ENCODE results near the gene LIMA1.
"Not testable (repeated sequence)": the region's sequence is repeated elsewhere in the genome, so short reads cannot be mapped to it uniquely, and the experiment has no call there.

Gene LIMA1

DNA sequence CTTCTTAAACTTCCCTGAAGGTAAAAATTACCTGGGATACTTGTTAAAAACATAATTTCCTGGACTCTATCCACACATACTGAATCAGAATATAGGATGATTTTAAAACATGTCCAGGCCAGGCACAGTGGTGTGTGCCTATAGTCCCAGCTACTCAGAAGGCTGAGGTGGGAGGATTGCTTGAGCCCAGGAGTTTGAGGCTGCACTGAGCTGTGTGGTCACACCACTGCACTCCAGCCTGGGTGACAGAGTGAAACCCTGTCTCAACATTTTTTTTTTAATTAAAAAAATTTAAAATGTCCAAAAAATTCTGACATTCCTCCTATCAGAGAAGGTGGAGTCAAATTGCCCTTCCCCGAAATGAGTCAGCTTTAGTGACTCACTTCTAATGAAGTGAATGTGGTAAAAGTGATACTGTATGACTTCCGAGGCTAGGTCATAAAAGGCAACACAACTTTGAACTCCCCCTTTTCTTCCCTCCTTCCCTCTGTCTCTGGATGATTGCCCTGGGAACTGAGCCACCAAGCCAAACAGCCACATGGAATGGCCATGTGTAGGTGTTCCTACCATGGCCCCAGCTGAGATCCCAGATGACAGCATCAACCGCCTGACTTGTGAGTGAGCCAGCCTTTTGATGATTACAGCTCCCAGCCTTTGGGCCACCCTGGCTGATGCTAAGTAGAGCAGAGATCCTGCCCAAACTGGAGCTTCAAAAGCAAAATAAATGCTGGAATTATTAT lies 36.3 kb downstream of the LIMA1 start:
- peak; percentile 21 for DNase-seq

GRCh38 chr12:50246197-50246865 lies 37.0 kb downstream of the LIMA1 start:
- no peak for DNase-seq

- DNase-seq, result no peak
Observed at GRCh38 chr12:50243507-50243906, 39.8 kb downstream of the LIMA1 start.

- DNase-seq, result no peak
Observed at GRCh38 chr12:50242751-50243191, 40.5 kb downstream of the LIMA1 start.

- DNase-seq, result no peak
Observed at GRCh38 chr12:50241178-50241577, 42.1 kb downstream of the LIMA1 start.

DNA sequence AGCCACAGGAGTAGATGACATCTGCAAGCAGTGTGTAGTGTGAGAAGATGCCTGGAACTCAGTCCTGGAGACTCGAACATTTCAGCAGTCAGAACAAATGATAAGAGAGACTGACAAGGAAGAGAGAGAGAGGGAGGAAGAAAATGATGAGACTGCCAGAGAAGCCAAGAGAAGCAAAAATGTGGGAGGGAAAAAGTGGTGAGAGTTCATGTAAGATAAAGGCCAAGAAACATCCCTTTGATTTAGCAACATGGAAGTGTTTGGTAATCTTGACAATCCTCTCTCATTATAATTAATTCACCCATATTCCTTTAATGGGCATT lies 42.6 kb downstream of the LIMA1 start:
- DNase-seq, result no peak

GRCh38 chr12:50240096-50240791 lies 43.1 kb downstream of the LIMA1 start:
- no peak for DNase-seq

DNA sequence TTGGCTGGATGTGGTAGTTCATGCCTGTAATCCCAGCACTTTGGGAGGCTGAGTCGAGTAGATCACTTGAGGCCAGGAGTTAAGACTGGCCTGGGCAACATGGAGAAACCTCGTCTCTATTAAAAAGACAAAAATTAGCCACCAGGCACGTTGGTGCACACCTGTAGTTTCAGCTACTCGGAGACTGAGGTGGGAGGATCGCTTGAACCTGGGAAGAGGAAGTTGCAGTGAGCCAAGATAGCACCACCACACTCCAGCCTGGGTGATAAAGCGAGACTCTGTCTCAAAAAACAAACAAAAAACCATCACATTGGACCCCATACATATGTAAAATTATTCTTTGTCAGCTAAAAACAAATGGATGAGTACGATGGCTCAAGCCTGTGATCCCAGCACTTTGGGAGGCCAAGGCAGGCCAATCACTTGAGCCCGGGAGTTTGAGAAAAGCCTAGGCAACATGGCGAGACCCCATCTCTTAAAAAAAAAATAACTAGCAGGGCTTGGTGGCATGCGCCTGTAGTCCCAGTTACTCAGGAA lies 43.9 kb downstream of the LIMA1 start:
- DNase-seq, result no peak

DNA sequence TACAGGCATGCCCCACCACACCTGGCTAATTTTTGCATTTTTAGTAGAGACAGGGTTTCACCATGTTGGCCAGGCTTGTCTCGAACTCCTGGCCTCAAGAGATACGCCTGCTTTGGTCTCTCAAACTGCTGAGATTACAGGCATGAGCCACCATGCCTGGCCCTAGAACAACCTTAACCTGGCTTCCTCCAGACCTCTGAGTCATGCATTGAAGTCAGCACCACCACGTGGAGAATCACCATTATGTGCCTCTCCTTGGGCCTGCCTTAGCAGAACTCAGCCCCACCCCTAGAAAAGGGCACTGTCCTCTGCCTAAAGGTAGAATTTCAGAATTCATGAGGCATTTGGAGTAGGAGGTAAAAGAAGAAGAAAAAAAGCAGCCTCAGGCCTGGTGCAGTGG lies 49.0 kb downstream of the LIMA1 start:
- DNase-seq, result no peak

DNA sequence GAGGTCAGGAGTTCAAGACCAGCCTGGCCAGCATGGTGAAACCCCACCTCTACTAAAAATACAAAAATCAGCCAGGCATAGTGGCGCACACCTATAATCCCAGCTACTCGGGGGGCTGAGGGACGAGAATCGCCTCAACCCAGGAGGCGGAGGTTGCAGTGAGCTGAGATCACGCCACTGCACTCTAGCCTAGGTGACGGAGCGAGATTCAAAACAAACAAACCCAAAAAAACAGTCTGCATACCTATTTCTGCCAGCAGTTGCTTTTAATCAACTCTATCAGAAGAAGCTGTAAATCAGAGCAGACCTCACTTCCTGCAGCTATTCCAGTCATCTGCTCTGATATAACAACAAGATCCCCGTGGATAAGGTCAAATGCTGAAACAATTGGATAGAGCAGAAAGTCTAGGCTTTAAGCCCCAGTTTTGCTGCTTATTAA lies 50.5 kb downstream of the LIMA1 start:
- DNase-seq, result no peak

DNA sequence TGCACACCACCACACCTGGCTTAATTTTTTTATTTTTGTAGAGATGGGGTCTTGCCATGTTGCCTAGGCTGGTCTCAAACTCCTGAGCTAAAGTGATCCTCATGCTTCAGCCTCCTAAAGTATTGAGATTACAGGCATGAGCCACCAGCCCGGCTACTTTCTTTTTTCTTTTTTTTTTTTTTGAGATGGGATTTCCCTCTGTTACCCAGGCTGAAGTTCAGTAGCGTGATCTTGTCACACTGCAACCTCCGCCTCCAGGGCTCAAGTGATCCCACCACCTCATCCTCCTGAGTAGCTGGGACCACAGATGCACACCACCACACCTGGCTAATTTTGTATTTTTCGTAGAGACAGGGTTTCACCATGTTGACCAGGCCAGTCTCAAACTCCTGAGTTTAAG lies 51.1 kb downstream of the LIMA1 start:
- DNase-seq, result no peak

DNA sequence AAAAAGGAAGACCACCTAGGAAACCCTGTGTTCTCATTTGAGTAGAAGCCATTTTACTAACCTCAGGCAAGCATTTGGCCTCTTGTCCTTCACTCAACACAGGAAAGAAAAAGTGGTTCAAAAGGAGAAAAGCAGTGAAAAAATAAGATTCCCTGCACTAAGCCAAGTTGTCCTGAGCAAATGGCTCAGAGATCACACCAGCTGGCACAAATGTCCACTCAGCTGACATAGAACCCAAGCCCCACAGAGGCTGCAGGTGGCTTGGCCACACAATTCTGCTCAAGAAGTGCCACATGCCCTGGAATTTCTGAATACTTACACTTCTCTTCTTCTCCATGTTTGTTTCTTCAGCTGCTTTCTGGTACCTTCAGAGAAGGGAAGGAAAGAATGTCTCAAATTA lies 52.0 kb downstream of the LIMA1 start:
- no peak for DNase-seq

DNA sequence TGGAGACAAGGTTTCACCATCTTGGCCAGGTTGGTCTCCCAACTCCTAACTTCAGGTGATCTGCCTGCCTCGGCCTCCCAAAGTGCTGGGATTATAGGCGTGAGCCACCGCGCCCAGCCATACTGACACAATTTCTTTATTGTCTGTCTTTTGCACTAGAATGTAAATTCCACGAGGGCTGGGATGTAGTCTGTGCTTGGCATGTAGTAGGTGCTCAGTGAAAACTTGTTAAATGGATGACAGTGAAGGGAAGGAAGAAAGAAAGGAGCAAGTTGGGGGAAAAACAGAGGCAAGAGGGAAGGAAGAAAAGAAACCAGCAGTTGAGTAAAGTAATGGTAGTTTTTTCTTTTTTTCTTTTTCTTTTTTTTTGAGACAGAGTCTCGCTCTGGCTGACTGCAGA lies 53.1 kb downstream of the LIMA1 start:
- no peak for DNase-seq

DNA sequence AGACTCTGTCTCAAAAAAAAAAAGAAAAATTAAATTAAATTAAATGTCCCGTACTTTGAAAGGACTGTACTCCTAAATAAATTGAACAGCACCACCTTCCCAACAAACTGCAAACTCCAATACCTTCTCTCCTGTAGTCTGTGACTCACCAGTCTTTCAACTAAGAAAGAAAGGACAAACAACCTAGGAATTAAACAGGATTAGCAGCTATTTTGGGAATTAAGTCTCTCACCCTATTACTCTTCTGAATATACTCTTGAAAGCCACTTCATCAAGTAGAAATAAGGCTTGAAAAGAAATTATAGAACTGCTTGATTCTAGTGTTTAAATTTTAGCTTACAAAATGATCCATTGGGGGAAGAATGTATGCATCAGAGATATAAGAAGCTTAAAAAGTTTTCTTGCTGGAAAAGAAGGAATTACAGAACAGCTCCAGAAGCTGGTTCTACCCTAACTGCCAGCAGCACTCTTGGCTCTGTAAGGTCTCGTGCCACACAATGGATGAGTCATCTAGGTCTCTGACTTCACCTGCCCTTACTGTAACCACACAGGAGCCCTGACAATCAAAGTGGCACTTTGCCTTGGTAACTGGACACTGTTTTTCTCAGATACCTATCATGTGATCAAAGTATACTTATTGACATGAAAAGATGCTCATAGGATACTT lies 59.2 kb downstream of the LIMA1 start:
- DNase-seq, result peak; percentile 63

GRCh38 chr12:50222275-50222783 lies 61.0 kb downstream of the LIMA1 start:
- peak; percentile 52 for DNase-seq

- DNase-seq, result no peak
Observed at GRCh38 chr12:50221228-50222008, 61.9 kb downstream of the LIMA1 start.

DNA sequence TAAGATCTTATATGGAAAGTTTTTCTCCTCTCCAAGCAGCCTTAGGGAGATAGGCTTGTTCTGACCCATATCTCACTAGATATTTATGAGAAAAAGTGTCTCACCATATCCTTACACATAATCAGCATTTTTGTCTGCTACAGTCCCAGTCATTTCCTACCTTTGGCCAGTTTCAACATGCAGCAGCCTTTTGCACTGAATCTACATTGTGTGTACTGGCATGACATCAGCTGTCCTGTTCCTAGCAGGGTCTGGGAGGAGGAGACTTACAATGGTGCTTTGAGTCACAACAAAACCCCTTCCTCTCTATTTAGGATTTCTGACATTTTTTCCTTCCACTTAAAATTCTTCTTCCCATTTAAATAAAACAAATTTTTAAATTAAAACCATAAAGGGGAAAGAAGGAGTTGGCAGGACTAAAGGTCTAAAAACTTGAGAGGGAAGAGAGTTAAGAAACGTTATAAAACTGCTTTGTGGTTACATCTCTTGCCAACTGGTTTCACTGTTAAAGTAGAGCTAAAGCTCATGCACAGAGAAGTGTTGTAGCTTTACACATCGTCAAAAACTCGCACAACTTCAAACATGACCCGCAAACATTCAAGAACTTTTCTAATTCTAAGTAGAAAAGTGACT lies 62.8 kb downstream of the LIMA1 start:
- DNase-seq, result no peak

GRCh38 chr12:50219544-50219943 lies 63.8 kb downstream of the LIMA1 start:
- no peak for DNase-seq

DNA sequence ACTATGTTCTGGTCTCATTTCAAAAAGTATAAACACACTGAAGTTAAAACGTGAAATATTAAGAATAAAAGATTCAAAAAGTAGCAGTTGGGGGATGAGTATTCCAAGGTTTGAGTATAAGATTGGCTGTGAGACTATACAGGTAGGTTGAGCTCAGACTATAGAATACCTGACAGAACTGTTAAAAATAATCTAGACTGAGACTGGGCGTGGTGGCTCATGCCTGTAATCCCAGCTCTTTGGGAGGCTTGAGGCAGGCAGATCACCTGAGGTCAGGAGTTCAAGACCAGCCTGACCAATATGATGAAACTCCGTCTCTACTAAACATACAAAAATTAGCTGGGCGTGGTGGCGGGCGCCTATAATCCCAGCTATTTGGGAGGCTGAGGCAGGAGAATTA lies 64.3 kb downstream of the LIMA1 start:
- DNase-seq, result not testable (repeated sequence)

DNA sequence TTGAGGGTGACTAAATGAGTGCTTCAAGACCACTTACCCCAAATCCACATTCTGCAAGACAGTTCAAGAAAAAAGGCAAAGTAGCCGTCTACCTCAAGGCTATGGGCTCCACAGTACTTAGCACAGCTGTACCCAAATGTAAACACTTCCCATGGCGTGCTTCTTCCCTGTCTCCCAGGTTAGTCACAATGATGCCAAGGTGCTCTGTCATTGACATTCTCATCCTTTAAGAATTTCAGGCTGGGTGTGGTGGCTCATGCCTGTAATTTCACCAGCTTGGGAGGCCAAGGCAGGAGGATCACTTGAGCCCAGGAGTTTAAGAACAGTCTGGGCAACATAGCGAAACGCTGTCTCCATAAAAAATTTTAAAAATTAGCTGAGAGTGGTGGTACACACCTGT lies 64.9 kb downstream of the LIMA1 start:
- no peak for DNase-seq

DNA sequence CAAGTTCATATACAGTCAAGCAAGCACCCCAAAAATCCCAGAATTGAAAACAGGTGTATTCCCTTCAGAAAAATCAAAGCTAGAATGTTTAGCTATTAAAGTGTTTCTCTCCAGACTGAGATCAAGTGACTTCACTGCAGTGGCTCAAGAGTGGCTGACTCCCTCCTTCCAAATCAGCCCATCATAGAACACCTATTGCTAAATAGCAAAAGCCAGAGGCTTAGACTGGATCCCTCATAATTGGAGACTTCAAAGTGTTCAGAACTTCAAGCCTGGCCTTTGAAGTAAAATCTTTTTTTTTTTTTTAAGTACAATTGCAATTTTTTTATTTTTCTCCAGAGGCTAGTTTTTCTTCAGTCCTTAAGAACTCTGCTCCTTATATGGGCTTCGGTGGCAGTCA lies 66.1 kb downstream of the LIMA1 start:
- no peak for DNase-seq

- DNase-seq, result no peak
Observed at GRCh38 chr12:50215033-50215432, 68.3 kb downstream of the LIMA1 start.
